Stimulated activated CD4-positive, alpha-beta T cell treated with anti-CD3 and anti-CD28 coated beads, Interleukin-12 subunit alpha, Interleukin-12 subunit beta, amount 100 ng/mL, for 4 hours (primary cell): Measurements from ENCODE around the gene ASTN2.

Experiments
- DNase-seq: peaks from one replicate; pipeline ENCODE4 v3.0.0-alpha.2; 2020

Gene ASTN2

GRCh38 chr9:116774421-116775180 lies 640.3 kb downstream of the ASTN2 start:
- no peak for DNase-seq

GRCh38 chr9:116767219-116767618 lies 647.6 kb downstream of the ASTN2 start:
- no peak for DNase-seq

- DNase-seq, result no peak
These were observed 649.8 kb downstream of the ASTN2 start for GRCh38 chr9:116765011-116765410.

DNA sequence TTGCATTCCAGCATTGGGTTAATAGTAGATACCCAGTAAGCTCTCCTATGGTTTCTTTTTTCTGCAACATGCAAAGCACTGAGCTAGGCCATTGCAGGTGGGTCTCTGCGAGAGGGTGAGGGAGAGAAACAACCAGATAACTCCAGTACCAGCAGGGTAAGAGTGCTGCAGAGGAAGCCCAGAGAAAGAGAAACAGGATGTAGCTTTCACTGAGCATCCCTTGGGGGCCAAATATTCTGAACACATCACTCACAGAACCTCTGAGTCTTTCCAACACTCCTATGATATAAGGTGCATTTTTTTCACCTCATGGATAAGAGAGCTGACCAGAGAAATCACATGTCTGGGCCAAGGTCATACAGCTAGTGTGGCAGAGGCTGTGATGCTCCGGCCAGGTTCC lies 651.1 kb downstream of the ASTN2 start:
- no peak for DNase-seq

- DNase-seq, result no peak
These were observed 654.2 kb downstream of the ASTN2 start for GRCh38 chr9:116760636-116761035.

- no peak for DNase-seq
These were observed 657.8 kb downstream of the ASTN2 start for GRCh38 chr9:116757030-116757429.

- DNase-seq, result no peak
These were observed 661.5 kb downstream of the ASTN2 start for GRCh38 chr9:116753389-116753788.

DNA sequence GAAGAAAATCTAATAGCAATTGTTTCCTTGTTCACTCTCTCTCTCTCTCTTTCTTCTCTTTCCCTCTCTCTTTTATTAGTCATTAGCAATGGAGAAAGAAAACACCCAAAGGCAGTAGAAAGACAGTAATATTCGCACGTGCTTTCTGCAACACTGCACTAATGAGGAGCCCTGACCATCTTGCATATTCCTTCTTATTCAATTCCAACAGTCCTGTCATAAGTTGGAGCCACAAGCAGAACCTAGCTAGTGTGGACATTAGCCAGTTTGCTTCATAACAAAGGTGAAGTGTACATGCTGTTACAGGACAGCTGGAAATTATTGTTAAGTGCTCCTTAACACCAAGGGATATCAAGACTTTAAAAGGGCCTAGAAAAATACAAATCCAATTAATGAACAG lies 664.3 kb downstream of the ASTN2 start:
- DNase-seq, result no peak

DNA sequence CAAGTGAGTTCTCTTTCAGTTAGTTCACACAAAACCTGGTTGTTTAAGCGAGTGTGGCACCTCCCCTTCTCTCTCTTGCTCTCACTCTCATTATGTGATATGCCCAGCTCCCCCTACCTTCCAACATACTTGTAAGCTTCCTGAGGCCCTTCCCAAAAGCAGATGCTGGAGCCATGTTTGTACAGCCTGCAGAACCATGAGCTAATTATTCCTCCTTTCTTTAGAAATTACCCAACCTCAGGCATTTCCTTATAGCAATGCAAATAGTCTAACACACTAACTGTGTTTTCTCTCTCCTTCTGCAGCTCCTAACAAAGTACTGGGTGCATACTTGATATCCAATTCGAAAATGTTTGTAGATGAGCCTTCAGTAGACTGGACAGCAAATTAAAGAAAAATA lies 665.1 kb downstream of the ASTN2 start:
- no peak for DNase-seq

GRCh38 chr9:116749176-116749575 lies 665.7 kb downstream of the ASTN2 start:
- DNase-seq, result no peak

DNA sequence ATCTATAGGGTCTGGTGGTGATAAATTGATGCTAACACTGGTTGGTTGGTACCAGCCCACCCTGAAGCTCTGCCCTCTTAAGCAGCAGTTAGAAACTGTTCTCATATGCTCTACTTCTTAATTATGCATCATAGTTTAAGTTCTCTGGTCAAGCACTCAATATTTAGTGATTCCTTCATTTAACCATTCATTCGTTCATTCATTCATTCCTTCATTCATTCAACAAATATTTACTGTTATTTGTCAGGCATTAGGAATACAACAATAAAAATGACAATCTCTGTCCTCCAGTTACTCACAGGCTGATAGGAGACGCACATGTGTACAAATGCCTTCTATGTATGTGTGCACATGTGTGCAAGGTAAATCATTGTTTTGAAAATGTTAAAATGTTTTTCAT lies 673.1 kb downstream of the ASTN2 start:
- DNase-seq, result no peak

DNA sequence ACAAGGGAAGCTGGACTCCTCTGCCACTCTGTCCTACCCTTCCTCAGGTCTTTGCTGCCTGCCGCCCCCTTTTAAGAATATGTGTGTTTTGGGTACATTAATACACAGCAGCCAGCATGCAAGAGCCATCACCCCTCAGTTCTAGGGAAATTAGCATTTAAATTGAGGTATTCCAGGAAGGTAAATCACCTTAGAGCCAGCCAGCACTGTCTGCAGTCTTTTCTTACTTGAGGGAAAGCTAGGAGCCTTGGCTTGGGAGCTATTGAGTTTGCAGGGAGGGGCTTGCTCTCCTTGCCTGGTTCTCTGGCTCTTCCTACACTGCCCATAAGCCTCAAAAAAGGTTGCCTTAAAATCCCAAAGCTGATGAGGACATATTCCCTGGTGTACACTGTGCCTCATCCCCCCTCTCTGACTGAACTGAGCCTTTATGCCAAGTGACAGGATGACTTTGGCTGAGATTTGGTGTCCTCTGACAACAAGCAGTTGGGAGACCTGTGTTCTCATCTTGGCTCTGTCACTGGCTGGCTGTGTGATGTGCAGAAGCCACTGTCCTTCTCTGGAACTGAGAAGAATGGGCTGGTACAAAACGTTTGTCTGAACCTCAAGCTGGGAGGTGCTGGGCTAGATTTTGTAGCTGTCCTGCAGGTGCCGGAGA lies 673.6 kb downstream of the ASTN2 start:
- DNase-seq, result no peak

- DNase-seq, result peak; percentile 45
These were observed 677.7 kb downstream of the ASTN2 start for GRCh38 chr9:116737152-116737546.

GRCh38 chr9:116736399-116737151 lies 678.3 kb downstream of the ASTN2 start:
- no peak for DNase-seq

DNA sequence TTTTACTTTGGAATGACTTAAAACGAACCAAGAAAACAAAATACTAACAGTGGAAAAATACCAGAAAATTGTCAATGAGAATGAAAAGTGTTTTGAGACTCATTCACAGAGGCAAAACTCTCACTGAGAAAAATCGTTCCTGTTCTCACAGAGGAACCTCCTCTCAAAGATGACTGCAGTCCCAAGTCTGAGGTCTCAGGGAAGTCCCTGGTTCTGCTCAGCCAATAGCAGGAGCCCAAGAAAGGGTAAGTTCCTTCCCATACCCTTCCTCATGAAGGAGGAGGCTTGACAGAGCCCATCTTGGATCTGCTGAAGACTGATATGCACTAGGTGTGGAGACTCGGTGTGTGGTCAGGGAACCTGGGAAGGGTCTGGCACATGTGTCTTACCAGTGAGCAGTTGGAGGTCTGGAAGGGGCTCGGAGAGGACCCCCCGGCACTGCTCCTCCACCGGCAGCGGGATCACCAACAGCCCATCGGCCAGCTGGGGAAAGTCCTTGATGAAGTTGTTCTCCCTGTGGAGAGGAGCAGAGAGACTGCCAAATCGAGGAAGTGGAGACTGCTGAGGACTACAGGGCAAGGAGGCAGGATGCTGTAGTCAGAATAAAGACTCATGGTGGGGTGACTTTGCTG lies 681.7 kb downstream of the ASTN2 start:
- DNase-seq, result no peak

DNA sequence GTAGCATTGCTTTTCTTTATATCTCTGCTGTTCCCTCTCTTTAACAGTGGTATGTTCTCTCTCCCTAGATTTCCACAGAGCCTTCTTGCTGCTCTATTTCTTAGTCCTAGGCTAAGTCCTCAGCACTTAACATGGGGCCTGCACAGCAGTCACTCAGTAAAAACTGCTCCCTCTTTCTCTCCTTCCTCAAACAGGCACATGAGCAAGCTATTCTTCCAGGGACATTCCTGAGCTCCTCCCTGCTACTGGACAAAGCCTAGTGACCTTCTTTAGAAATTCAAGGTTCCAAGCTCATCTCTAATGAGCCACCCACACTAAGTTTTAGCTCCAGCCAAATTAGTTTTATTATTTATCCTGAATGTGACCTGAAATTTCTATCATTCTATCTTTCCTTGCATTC lies 688.3 kb downstream of the ASTN2 start:
- no peak for DNase-seq

- no peak for DNase-seq
These were observed 690.7 kb downstream of the ASTN2 start for GRCh38 chr9:116724123-116724522.

DNA sequence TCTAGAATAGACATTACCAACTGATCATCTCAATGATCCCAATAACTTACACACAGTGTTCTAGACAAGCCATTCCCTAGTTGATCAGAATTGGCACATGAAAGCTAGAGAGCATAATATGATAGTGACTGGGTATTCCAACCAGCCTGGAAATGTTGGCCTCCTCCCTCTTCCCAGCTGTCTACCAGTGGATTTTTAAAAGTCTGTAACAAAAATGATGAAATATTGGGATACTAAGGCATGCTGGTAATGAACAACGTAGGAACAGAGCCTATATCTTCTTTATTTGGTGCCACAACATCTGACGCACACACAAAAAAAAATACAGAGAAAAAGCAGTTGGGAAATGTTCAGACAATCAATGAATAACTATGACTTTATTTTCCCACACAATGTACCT lies 692.9 kb downstream of the ASTN2 start:
- no peak for DNase-seq

DNA sequence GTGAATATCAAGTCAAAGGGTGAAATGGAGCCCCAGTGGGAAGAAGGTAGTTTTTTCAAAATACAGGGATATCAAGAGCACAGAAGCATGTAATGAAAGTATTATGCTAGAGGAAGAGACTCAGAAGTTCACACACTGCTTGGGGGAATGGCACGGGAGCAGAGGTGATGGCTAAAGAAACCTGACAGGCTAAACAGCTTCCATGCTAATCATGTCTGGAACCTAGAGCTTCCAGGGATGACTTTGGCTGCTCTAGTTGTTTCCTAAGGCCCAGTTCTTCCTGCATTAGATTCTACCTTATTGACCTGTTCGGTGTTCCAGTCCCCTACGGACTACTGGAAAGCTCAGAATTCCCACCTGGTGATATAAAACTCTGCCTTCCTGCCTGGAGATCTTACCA lies 693.4 kb downstream of the ASTN2 start:
- DNase-seq, result no peak

DNA sequence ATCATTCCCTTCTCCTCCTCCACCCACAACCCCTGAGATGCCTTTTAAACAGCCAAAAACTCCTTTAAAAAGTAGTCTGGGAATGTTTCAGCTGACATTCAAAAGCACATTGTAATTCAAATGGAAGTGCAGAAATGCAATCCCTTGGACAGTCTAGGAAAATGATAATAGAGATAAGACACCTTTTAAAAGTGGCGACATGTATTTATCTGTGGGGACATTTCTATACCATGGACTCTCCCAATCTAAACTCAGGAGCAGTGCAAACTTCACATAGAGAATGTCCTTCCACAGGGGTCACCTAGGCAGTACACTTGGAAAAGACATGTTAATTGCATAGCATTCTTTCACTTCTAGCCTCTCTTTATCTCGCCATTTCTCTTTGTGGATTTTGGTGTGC lies 694.7 kb downstream of the ASTN2 start:
- DNase-seq, result no peak

GRCh38 chr9:116718111-116718510 lies 696.7 kb downstream of the ASTN2 start:
- DNase-seq, result no peak

DNA sequence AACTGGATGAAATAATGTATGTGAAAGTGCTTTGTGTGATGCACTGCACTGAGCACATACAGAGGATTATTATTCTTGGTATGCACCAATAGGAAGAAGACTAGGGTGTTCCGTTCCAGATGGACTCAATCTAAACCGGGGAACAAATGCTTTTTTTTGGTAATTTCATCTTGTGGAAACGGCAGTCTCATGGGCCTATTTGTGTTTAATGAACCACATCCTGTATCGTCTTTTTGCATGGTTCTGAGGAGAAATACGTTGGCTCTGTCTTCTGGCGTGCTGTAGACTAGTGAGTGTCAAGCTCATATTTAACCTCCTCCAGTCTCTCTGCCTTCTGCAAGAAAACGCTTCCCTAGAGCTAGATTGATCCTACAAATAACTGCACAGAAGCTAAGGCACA lies 697.7 kb downstream of the ASTN2 start:
- no peak for DNase-seq

DNA sequence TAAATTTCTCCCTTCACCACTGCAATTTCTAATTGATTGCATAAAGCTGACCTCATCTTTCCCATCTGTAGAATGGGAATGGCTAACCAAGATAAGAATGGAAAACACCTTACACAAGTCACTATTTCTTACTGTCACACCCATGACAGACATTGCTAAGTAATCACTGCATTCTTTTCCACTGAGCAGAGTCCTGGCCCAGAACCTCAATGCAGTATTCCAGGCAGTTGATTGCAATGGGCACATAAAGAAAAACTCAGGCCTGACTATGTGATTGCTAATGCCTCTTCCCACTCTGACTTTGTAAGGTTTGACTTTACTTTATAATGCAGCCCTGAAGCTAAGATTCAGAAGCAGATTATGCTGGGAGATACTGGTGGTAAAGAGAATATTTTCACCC lies 698.4 kb downstream of the ASTN2 start:
- no peak for DNase-seq

GRCh38 chr9:116715751-116716150 lies 699.1 kb downstream of the ASTN2 start:
- no peak for DNase-seq
